ENCODE data around the gene VOPP1.
"Not testable (repeated sequence)": the region's sequence is repeated elsewhere in the genome, so short reads cannot be mapped to it uniquely, and the experiment has no call there.

Gene VOPP1

GRCh38 chr7:55489552-55489951, 82.8 kb downstream of the VOPP1 start:
- no peak for DNase-seq (ENCODE audit: low read depth, low spot score)

GRCh38 chr7:55488804-55489340, 83.4 kb downstream of the VOPP1 start:
- DNase-seq (ENCODE audit: low read depth, low spot score) = no peak

- DNase-seq (ENCODE audit: low read depth, low spot score) = no peak
These were observed 84.1 kb downstream of the VOPP1 start for GRCh38 chr7:55488216-55488615.

- no peak for DNase-seq (ENCODE audit: low read depth, low spot score)
These were observed 85.3 kb downstream of the VOPP1 start for GRCh38 chr7:55486991-55487390.

- no peak for DNase-seq (ENCODE audit: low read depth, low spot score)
These were observed 86.1 kb downstream of the VOPP1 start for GRCh38 chr7:55486192-55486590.

GRCh38 chr7:55485501-55486191, 86.7 kb downstream of the VOPP1 start:
- no peak for DNase-seq (ENCODE audit: low read depth, low spot score)

- DNase-seq (ENCODE audit: low read depth, low spot score) = no peak
These were observed 87.5 kb downstream of the VOPP1 start for GRCh38 chr7:55484834-55485233.

GRCh38 chr7:55484241-55484640, 88.1 kb downstream of the VOPP1 start:
- no peak for DNase-seq (ENCODE audit: low read depth, low spot score)

- no peak for DNase-seq (ENCODE audit: low read depth, low spot score)
These were observed 89.3 kb downstream of the VOPP1 start for GRCh38 chr7:55483046-55483445.

GRCh38 chr7:55481155-55481554, 91.1 kb downstream of the VOPP1 start:
- DNase-seq (ENCODE audit: low read depth, low spot score) = no peak

- no peak for DNase-seq (ENCODE audit: low read depth, low spot score)
These were observed 93.6 kb downstream of the VOPP1 start for GRCh38 chr7:55478700-55479099.

- no peak for DNase-seq (ENCODE audit: low read depth, low spot score)
These were observed 94.4 kb downstream of the VOPP1 start for GRCh38 chr7:55477781-55478374.

GRCh38 chr7:55476852-55477780, 95.2 kb downstream of the VOPP1 start:
- DNase-seq (ENCODE audit: low read depth, low spot score) = no peak

- no peak for DNase-seq (ENCODE audit: low read depth, low spot score)
These were observed 96.2 kb downstream of the VOPP1 start for GRCh38 chr7:55475855-55476803.

- DNase-seq (ENCODE audit: low read depth, low spot score) = no peak
These were observed 97.1 kb downstream of the VOPP1 start for GRCh38 chr7:55474944-55475854.

GRCh38 chr7:55473932-55474331, 98.4 kb downstream of the VOPP1 start:
- DNase-seq (ENCODE audit: low read depth, low spot score) = no peak

- DNase-seq (ENCODE audit: low read depth, low spot score) = no peak
These were observed 99.2 kb downstream of the VOPP1 start for GRCh38 chr7:55472928-55473725.

- DNase-seq (ENCODE audit: low read depth, low spot score) = not testable (repeated sequence)
These were observed 99.9 kb downstream of the VOPP1 start for GRCh38 chr7:55472406-55472805.

GRCh38 chr7:55471594-55471993, 100.7 kb downstream of the VOPP1 start:
- not testable (repeated sequence) for DNase-seq (ENCODE audit: low read depth, low spot score)

All from iPS DF 19.7 (cell line).